GM12892 (cell line): ENCODE results near the gene HERC2.
"Not testable (repeated sequence)": the region's sequence is repeated elsewhere in the genome, so short reads cannot be mapped to it uniquely, and the experiment has no call there.

Source experiments
- POLR2A ChIP-seq: IDR thresholded peaks from 2 replicates; pipeline ENCODE4 v1.6.1; 2011; ENCODE audit warnings: low read depth, low read length, control low read depth
- POLR2AphosphoS5 ChIP-seq: IDR thresholded peaks from 2 replicates; pipeline ENCODE4 v1.6.1; 2011; ENCODE audit warnings: low read depth, low read length, control low read depth

GRCh38 chr15:28231743-28232142, 90.2 kb downstream of the HERC2 start:
- TF ChIP-seq POLR2AphosphoS5, POLR2A: not testable (repeated sequence)
